K562 (cell line): Measurements from ENCODE around the gene GALR3. TPM values are rescaled to one million over a fixed set of nuclear protein-coding genes. Genes with fewer than 3 reads are reported as not detected.

Experiments
- CAMTA2 ChIP-seq: fragments of 250-450 bp; sonication (Bioruptor Pico); conservative IDR thresholded peaks from 2 replicates; pipeline ENCODE4 v1.5.1; 2022
- FOXJ3 ChIP-seq: sonication (generic); formaldehyde crosslinking; IDR thresholded peaks from 2 replicates; pipeline ENCODE4 v1.4.0; 2020; ENCODE audit warnings: mild to moderate bottlenecking, missing genetic modification reagents
- GATAD2A ChIP-seq: fragments of 450-650 bp; IDR thresholded peaks from 2 replicates; pipeline ENCODE4 v1.6.1; 2017
- HLTF ChIP-seq: fragments of 450-650 bp; IDR thresholded peaks from 2 replicates; pipeline ENCODE4 v1.6.1; 2016
- LARP7 ChIP-seq: fragments of 450-650 bp; IDR thresholded peaks from 2 replicates; pipeline ENCODE4 v1.6.1; 2016
- NCOA4 ChIP-seq: fragments of 450-650 bp; IDR thresholded peaks from 2 replicates; pipeline ENCODE4 v1.6.1; 2018; ENCODE audit warnings: mild to moderate bottlenecking; ENCODE audit not compliant: partially characterized antibody
- NCOR1 ChIP-seq: fragments of 450-650 bp; IDR thresholded peaks from 2 replicates; pipeline ENCODE4 v1.6.1; 2016; ENCODE audit warnings: mild to moderate bottlenecking, moderate library complexity
- POU5F1 ChIP-seq: fragments of 150-350 bp; IDR thresholded peaks from 2 replicates; pipeline ENCODE4 v1.6.1; 2014; ENCODE audit warnings: borderline replicate concordance, low read length, low read depth, mild to moderate bottlenecking; ENCODE audit not compliant: partially characterized antibody
- SRSF7 ChIP-seq: fragments of 200-400 bp; formaldehyde crosslinking; optimal IDR thresholded peaks from 2 replicates; pipeline ENCODE3; 2017; ENCODE audit warnings: mild to moderate bottlenecking, low read depth, low read length
- TARDBP ChIP-seq: fragments of 450-650 bp; IDR thresholded peaks from 2 replicates; pipeline ENCODE4 v1.6.1; 2016
- ZBTB7A ChIP-seq: IDR thresholded peaks from 2 replicates; pipeline ENCODE4 v1.6.1; 2011; ENCODE audit warnings: low read depth, mild to moderate bottlenecking, low read length, moderate library complexity, borderline replicate concordance; ENCODE audit not compliant: control insufficient read depth
- ZNF224 ChIP-seq: sonication (generic); formaldehyde crosslinking; IDR thresholded peaks from 2 replicates; pipeline ENCODE4 v1.8.0; 2022; ENCODE audit warnings: mild to moderate bottlenecking, missing genetic modification reagents
- polyA plus RNA-seq, 8 experiments: library from polyadenylated mRNA; depleted of rRNA in 4 of 8; stranded (reverse) in 5 of 8; unstranded in 3 of 8; fragments of >200 nt; fragmentation: Nextera tagmentation in 2 of 8; fragmentation: Illumina TruSeq in 1 of 8; extraction: Ambion mirVana in 2 of 8; extraction: Trizol in 1 of 8; gene quantifications; 2 replicates each; pipeline versions ENCODE4 v1.2.1 to v1.2.3, GENCODE V29; 2011 to 2014; ENCODE audit warnings: inconsistent platforms in 1 of 8, missing spikeins in 1 of 8
- total RNA-seq, 7 experiments: library from RNA; depleted of rRNA in 6 of 7; stranded (reverse); fragments of >200 nt in 6 of 7; fragmentation: Illumina TruSeq in 2 of 7; extraction: Trizol in 2 of 7; gene quantifications; 2 replicates each; pipeline versions ENCODE4 v1.2.1 to v1.2.3, GENCODE V29; 2011 to 2021; ENCODE audit warnings: low replicate concordance in 1 of 7
- TF ChIP-seq, protein P1 (sequence below): fragments of 250-450 bp; sonication (Bioruptor Pico); IDR thresholded peaks from 2 replicates; pipeline ENCODE4 v1.5.0; 2021; ENCODE audit warnings: mild to moderate bottlenecking, moderate library complexity
- TF ChIP-seq, protein P2 (sequence below): fragments of 250-450 bp; sonication (Bioruptor Pico); IDR thresholded peaks from 2 replicates; pipeline ENCODE4 v1.8.0; 2022; ENCODE audit warnings: moderate library complexity, mild to moderate bottlenecking, inconsistent platforms
- TF ChIP-seq, protein P3 (sequence below): fragments of 250-450 bp; sonication (Bioruptor Pico); IDR thresholded peaks from 2 replicates; pipeline ENCODE4 v1.5.0; 2020; ENCODE audit warnings: mild to moderate bottlenecking, borderline replicate concordance
- TF ChIP-seq, protein P4 (sequence below): fragments of 250-450 bp; sonication (Bioruptor Pico); IDR thresholded peaks from 2 replicates; pipeline ENCODE4 v1.5.0; 2021

The GALR3 gene
- total and polyA plus RNA-seq, 9 of the 15 experiments (the other 6 are each of a cell fraction or from before 2014, with no cell fraction given) = 0.13 TPM; not detected in 8

DNA sequence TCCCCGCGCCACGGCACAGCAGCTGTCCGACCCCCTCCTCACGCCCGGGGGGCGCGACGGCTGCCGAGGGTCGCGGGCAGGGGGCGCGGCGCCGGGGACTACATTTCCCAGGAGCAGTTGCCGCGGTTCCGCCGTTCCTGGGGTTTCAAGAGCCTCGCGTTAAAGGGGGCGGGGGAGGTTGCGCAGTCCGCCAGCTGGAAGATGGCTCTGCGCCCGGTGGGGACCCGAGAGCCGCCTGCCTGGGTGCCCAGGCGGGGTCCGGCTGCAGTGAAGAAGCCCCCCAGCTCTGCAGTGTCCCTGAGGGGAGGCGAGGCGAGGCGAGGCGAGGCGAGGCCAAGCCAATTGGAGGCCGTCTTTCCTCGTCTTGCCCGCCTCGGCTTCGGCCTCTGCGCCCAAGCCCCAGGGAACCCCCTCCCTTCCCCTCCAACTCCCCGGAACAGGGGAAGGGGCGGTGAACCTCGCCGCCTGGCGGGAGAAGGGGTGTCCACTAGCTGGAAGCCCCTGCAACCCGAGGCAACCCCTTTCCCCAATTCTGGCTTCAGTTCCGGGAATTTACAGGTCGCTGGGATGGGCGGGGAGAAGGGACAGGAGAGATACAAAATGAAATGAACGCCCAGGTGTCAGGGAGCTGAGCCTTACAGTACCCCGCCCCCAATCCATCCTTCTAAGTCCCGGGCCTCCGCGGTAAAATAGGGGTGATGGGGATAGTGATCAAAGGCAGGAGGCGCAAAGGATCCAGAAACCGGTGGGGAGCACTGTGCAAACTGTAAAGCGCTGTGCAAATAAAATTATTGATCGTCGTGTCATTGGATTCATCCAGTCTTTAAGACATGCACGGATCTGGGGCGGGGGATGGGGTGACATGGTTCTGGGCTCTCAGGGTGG lies 20.6 kb upstream of the GALR3 start (continued):
- TF ChIP-seq, protein P1, sequence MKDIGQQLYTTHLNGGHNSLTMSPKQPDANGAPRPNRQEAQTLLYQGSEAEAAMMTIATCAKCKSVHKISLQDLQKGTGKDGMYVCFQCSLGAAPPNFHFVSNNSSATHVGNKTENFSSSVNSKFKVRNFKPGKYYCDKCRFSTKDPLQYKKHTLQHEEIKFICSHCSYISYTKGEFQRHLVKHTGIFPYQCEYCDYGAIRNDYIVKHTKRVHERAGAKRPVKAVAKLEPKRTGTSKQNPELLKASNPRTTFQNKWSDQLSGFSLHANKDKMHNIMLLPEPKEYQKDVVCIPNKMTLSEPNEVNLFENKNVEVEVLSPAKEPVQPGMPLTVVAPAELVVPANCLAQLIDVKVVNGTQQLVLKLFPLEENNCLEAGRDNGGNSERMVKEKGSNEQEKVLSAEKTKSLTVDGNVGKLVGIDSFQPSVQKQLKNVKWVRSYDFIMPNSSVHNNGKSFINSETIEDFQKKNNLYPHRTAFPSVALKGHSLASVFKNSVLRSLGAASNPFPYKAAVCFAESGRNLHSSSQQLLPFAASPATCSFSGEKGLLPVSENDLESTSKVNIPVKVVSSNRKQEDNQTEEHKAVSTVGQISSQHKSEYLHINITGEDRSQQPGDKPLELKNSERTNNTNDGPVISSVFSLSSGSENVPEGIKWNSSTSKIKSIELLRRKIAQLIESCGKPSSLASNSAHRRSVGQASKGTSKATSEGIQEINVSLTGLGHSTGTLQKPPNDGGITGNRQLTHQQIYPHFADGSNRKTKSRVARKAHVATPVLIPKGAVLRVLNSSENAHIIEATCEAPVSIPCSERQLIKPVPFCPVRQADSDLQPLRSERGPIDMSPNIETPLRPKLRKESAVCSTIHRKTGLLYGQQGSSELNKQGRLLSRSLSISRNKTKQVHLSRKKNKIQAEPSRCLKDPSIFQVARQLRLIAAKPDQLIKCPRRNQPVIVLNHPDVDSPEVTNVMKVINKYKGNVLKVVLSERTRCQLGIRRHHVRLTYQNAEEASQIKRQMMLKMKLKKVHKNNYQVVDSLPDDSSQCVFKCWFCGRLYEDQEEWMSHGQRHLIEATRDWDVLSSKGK = no peak
- TF ChIP-seq, protein P2, sequence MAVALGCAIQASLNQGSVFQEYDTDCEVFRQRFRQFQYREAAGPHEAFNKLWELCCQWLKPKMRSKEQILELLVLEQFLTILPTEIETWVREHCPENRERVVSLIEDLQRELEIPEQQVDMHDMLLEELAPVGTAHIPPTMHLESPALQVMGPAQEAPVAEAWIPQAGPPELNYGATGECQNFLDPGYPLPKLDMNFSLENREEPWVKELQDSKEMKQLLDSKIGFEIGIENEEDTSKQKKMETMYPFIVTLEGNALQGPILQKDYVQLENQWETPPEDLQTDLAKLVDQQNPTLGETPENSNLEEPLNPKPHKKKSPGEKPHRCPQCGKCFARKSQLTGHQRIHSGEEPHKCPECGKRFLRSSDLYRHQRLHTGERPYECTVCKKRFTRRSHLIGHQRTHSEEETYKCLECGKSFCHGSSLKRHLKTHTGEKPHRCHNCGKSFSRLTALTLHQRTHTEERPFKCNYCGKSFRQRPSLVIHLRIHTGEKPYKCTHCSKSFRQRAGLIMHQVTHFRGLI (CRISPR knock-in tag) = no peak
- TF ChIP-seq ZBTB7A = peak; percentile 98
- TF ChIP-seq ZNF224 (CRISPR knock-in tag) = no peak
- no peak for TF ChIP-seq CAMTA2 (CRISPR knock-in tag)
- TF ChIP-seq POU5F1 = no peak
- no peak for TF ChIP-seq NCOR1
- TF ChIP-seq HLTF = no peak
- TF ChIP-seq, protein P3, sequence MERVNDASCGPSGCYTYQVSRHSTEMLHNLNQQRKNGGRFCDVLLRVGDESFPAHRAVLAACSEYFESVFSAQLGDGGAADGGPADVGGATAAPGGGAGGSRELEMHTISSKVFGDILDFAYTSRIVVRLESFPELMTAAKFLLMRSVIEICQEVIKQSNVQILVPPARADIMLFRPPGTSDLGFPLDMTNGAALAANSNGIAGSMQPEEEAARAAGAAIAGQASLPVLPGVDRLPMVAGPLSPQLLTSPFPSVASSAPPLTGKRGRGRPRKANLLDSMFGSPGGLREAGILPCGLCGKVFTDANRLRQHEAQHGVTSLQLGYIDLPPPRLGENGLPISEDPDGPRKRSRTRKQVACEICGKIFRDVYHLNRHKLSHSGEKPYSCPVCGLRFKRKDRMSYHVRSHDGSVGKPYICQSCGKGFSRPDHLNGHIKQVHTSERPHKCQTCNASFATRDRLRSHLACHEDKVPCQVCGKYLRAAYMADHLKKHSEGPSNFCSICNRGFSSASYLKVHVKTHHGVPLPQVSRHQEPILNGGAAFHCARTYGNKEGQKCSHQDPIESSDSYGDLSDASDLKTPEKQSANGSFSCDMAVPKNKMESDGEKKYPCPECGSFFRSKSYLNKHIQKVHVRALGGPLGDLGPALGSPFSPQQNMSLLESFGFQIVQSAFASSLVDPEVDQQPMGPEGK = no peak
- TF ChIP-seq NCOA4 = no peak
- TF ChIP-seq GATAD2A = no peak
- TF ChIP-seq FOXJ3 (CRISPR knock-in tag) = no peak
- TF ChIP-seq TARDBP = no peak
- no peak for TF ChIP-seq SRSF7
- no peak for TF ChIP-seq LARP7
- TF ChIP-seq, protein P4, sequence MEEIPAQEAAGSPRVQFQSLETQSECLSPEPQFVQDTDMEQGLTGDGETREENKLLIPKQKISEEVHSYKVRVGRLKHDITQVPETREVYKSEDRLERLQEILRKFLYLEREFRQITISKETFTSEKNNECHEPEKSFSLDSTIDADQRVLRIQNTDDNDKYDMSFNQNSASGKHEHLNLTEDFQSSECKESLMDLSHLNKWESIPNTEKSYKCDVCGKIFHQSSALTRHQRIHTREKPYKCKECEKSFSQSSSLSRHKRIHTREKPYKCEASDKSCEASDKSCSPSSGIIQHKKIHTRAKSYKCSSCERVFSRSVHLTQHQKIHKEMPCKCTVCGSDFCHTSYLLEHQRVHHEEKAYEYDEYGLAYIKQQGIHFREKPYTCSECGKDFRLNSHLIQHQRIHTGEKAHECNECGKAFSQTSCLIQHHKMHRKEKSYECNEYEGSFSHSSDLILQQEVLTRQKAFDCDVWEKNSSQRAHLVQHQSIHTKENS (CRISPR knock-in tag) = no peak
